GM23338 (cell line): Measurements from ENCODE around the gene GPR146. TPM values are rescaled to one million over a fixed set of nuclear protein-coding genes. Genes with fewer than 3 reads are reported as not detected.

Source experiments
- ATAC-seq: fragments of 200-7000 bp; cut with Tn5 transposase; 3 replicates; pipeline ENCODE4 v1.9.1; 2020
- DNase-seq: peaks from one replicate; pipeline ENCODE4 v3.0.0-alpha.2; 2015; ENCODE audit warnings: low spot score
- H2AFZ ChIP-seq: fragments of 200-600 bp; sonication (generic); 2 replicates; pipeline ENCODE4 v1.8.0; 2016; ENCODE audit warnings: antibody characterized with exemption, mild to moderate bottlenecking, moderate library complexity
- H3F3A ChIP-seq: fragments of 200-600 bp; sonication (generic); replicated peaks from 2 replicates; pipeline ENCODE4 v1.8.0; 2017; ENCODE audit warnings: antibody characterized with exemption, mixed run types, low read depth
- H3K27ac ChIP-seq: fragments of 200-600 bp; sonication (generic); 2 replicates; pipeline ENCODE4 v1.6.1; 2016; ENCODE audit warnings: low read depth
- H3K27me3 ChIP-seq: fragments of 200-600 bp; sonication (generic); 2 replicates; pipeline ENCODE4 v1.8.0; 2016; ENCODE audit warnings: mild to moderate bottlenecking, mixed run types, moderate library complexity; ENCODE audit not compliant: insufficient read depth
- H3K36me3 ChIP-seq: fragments of 200-600 bp; sonication (generic); 2 replicates; pipeline ENCODE4 v1.8.0; 2016; ENCODE audit warnings: mild to moderate bottlenecking; ENCODE audit not compliant: insufficient read depth
- H3K4me1 ChIP-seq: fragments of 200-600 bp; sonication (generic); 2 replicates; pipeline ENCODE4 v1.8.0; 2016; ENCODE audit warnings: mild to moderate bottlenecking, moderate library complexity; ENCODE audit not compliant: insufficient read depth
- H3K4me2 ChIP-seq: fragments of 200-600 bp; sonication (generic); 2 replicates; pipeline ENCODE4 v1.7.1; 2017; ENCODE audit warnings: mixed run types
- H3K4me3 ChIP-seq: fragments of 200-600 bp; sonication (generic); 2 replicates; pipeline ENCODE4 v1.6.1; 2016; ENCODE audit warnings: mixed run types
- H3K79me2 ChIP-seq: fragments of 200-600 bp; sonication (generic); replicated peaks from 2 replicates; pipeline ENCODE4 v1.8.0; 2017; ENCODE audit warnings: mild to moderate bottlenecking; ENCODE audit not compliant: insufficient read depth
- H3K9me2 ChIP-seq: fragments of 200-600 bp; sonication (generic); 2 replicates; pipeline ENCODE4 v1.8.0; 2017; ENCODE audit not compliant: insufficient read depth
- H4K20me1 ChIP-seq: fragments of 200-600 bp; sonication (generic); replicated peaks from 2 replicates; pipeline ENCODE4 v1.8.0; 2017; ENCODE audit warnings: mild to moderate bottlenecking; ENCODE audit not compliant: insufficient read depth
- H3K27ac Mint-ChIP-seq: 2 replicates; pipeline ENCODE4 v1.8.0; 2020; ENCODE audit warnings: inconsistent platforms, mild to moderate bottlenecking, moderate library complexity, mixed read lengths
- H3K27me3 Mint-ChIP-seq: 3 replicates; pipeline ENCODE4 v1.8.0; 2022; ENCODE audit warnings: low read depth, mild to moderate bottlenecking, moderate library complexity, mixed read lengths, inconsistent platforms; ENCODE audit not compliant: insufficient read depth, poor library complexity
- H3K36me3 Mint-ChIP-seq: 3 replicates; pipeline ENCODE4 v1.8.0; 2021; ENCODE audit warnings: low read depth, mild to moderate bottlenecking, inconsistent platforms, moderate library complexity, mixed read lengths
- H3K4me1 Mint-ChIP-seq: 3 replicates; pipeline ENCODE4 v1.8.0; 2020; ENCODE audit warnings: mild to moderate bottlenecking, inconsistent platforms, mixed read lengths
- H3K4me3 Mint-ChIP-seq: 3 replicates; pipeline ENCODE4 v1.8.0; 2021; ENCODE audit warnings: moderate library complexity, mild to moderate bottlenecking, inconsistent platforms, mixed read lengths
- H3K9me3 Mint-ChIP-seq: 3 replicates; pipeline ENCODE4 v1.8.0; 2020; ENCODE audit warnings: moderate library complexity, mild to moderate bottlenecking, inconsistent platforms, mixed read lengths
- CTCF ChIP-seq, 2 experiments: fragments of 200-600 bp in 1 of 2; sonication (generic) in 1 of 2; conservative IDR thresholded peaks; 2 replicates each; pipeline versions ENCODE4 v1.5.1 to v1.6.1; 2016 to 2017; ENCODE audit warnings: antibody characterized with exemption in 2 of 2, low read depth in 2 of 2, mild to moderate bottlenecking in 2 of 2, moderate library complexity in 1 of 2
- ETS1 ChIP-seq: IDR thresholded peaks from 2 replicates; pipeline ENCODE4 v1.6.1; 2016; ENCODE audit warnings: antibody characterized with exemption
- EZH2 ChIP-seq: fragments of 200-600 bp; sonication (generic); IDR thresholded peaks from one replicate; pipeline ENCODE4 v1.8.0; 2017; ENCODE audit warnings: antibody characterized with exemption, mild to moderate bottlenecking, low read depth; ENCODE audit not compliant: unreplicated experiment
- JUNB ChIP-seq: IDR thresholded peaks from one replicate; pipeline ENCODE4 v1.6.1; 2016; ENCODE audit warnings: antibody characterized with exemption; ENCODE audit not compliant: unreplicated experiment
- POLR2AphosphoS5 ChIP-seq: IDR thresholded peaks from 2 replicates; pipeline ENCODE4 v1.6.1; 2016; ENCODE audit warnings: antibody characterized with exemption, low read depth
- polyA plus RNA-seq: library from polyadenylated mRNA; unstranded; fragments of >200 nt; fragmentation: Nextera tagmentation; extraction: Ambion mirVana; gene quantifications from 2 replicates; pipeline ENCODE4 v1.2.1, GENCODE V29; 2016
- total RNA-seq: library from RNA; depleted of rRNA; stranded (reverse); fragments of >200 nt; shearing (Covaris generic); gene quantifications from 2 replicates; pipeline ENCODE4 v1.2.3, GENCODE V29; 2014
- TF ChIP-seq, protein P1 (sequence below): fragments of 250-450 bp; sonication (Bioruptor Pico); IDR thresholded peaks from 2 replicates; pipeline ENCODE4 v1.5.0; 2020; ENCODE audit warnings: mild to moderate bottlenecking, moderate library complexity
- TF ChIP-seq, protein P2 (sequence below): IDR thresholded peaks from one replicate; pipeline ENCODE4 v1.6.1; 2018; ENCODE audit warnings: antibody characterized with exemption; ENCODE audit not compliant: unreplicated experiment

The GPR146 gene
- total and polyA plus RNA-seq, 2 experiments from 2014 or later, result 0.28 to 0.37 TPM

DNA sequence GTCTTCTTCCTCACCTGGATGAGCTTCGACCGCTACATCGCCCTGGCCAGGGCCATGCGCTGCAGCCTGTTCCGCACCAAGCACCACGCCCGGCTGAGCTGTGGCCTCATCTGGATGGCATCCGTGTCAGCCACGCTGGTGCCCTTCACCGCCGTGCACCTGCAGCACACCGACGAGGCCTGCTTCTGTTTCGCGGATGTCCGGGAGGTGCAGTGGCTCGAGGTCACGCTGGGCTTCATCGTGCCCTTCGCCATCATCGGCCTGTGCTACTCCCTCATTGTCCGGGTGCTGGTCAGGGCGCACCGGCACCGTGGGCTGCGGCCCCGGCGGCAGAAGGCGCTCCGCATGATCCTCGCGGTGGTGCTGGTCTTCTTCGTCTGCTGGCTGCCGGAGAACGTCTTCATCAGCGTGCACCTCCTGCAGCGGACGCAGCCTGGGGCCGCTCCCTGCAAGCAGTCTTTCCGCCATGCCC is 47.9 kb downstream of the GPR146 start:
- no peak overlapping the region for H3K4me2 ChIP-seq
- no peak overlapping the region for H3K4me3 ChIP-seq
- H2AFZ ChIP-seq, result no peak overlapping the region
- Mint-ChIP-seq H3K4me3 (no peak overlapping the region), H3K36me3 (peaks cover 1% of the 10 kb centered on the region; the same call in 1 of the 3 replicates), H3K4me1 (peaks cover 17% of the 10 kb centered on the region), H3K27ac (peak overlapping the region; percentile 70; the same call in 1 of the 2 replicates), H3K9me3 (no peaks in the 10 kb centered on the region), H3K27me3 (peaks cover 8% of the 10 kb centered on the region)
- no peaks in the 10 kb centered on the region for H3K36me3 ChIP-seq
- H3K79me2 ChIP-seq, result peaks cover 19% of the 10 kb centered on the region
- H3K4me1 ChIP-seq, result peaks cover 6% of the 10 kb centered on the region; the same call in 1 of the 2 replicates
- ATAC-seq (no peak), DNase-seq (no peak)
- no peaks in the 10 kb centered on the region; the same call in 1 of the 2 replicates for H4K20me1 ChIP-seq
- no peaks in the 10 kb centered on the region for H3K27me3 ChIP-seq
- no peaks in the 10 kb centered on the region for H3F3A ChIP-seq
- H3K27ac ChIP-seq, result no peak overlapping the region
- H3K9me2 ChIP-seq, result no peaks in the 10 kb centered on the region
- TF ChIP-seq JUNB (no peak), EZH2 (no peak)
- TF ChIP-seq, protein P1, sequence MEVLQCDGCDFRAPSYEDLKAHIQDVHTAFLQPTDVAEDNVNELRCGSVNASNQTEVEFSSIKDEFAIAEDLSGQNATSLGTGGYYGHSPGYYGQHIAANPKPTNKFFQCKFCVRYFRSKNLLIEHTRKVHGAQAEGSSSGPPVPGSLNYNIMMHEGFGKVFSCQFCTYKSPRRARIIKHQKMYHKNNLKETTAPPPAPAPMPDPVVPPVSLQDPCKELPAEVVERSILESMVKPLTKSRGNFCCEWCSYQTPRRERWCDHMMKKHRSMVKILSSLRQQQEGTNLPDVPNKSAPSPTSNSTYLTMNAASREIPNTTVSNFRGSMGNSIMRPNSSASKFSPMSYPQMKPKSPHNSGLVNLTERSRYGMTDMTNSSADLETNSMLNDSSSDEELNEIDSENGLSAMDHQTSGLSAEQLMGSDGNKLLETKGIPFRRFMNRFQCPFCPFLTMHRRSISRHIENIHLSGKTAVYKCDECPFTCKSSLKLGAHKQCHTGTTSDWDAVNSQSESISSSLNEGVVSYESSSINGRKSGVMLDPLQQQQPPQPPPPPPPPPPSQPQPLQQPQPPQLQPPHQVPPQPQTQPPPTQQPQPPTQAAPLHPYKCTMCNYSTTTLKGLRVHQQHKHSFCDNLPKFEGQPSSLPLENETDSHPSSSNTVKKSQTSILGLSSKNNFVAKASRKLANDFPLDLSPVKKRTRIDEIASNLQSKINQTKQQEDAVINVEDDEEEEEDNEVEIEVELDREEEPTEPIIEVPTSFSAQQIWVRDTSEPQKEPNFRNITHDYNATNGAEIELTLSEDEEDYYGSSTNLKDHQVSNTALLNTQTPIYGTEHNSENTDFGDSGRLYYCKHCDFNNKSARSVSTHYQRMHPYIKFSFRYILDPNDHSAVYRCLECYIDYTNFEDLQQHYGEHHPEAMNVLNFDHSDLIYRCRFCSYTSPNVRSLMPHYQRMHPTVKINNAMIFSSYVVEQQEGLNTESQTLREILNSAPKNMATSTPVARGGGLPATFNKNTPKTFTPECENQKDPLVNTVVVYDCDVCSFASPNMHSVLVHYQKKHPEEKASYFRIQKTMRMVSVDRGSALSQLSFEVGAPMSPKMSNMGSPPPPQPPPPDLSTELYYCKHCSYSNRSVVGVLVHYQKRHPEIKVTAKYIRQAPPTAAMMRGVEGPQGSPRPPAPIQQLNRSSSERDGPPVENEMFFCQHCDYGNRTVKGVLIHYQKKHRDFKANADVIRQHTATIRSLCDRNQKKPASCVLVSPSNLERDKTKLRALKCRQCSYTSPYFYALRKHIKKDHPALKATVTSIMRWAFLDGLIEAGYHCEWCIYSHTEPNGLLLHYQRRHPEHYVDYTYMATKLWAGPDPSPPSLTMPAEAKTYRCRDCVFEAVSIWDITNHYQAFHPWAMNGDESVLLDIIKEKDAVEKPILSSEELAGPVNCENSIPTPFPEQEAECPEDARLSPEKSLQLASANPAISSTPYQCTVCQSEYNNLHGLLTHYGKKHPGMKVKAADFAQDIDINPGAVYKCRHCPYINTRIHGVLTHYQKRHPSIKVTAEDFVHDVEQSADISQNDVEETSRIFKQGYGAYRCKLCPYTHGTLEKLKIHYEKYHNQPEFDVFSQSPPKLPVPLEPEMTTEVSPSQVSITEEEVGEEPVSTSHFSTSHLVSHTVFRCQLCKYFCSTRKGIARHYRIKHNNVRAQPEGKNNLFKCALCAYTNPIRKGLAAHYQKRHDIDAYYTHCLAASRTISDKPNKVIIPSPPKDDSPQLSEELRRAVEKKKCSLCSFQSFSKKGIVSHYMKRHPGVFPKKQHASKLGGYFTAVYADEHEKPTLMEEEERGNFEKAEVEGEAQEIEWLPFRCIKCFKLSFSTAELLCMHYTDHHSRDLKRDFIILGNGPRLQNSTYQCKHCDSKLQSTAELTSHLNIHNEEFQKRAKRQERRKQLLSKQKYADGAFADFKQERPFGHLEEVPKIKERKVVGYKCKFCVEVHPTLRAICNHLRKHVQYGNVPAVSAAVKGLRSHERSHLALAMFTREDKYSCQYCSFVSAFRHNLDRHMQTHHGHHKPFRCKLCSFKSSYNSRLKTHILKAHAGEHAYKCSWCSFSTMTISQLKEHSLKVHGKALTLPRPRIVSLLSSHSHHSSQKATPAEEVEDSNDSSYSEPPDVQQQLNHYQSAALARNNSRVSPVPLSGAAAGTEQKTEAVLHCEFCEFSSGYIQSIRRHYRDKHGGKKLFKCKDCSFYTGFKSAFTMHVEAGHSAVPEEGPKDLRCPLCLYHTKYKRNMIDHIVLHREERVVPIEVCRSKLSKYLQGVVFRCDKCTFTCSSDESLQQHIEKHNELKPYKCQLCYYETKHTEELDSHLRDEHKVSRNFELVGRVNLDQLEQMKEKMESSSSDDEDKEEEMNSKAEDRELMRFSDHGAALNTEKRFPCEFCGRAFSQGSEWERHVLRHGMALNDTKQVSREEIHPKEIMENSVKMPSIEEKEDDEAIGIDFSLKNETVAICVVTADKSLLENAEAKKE, result no peak

DNA sequence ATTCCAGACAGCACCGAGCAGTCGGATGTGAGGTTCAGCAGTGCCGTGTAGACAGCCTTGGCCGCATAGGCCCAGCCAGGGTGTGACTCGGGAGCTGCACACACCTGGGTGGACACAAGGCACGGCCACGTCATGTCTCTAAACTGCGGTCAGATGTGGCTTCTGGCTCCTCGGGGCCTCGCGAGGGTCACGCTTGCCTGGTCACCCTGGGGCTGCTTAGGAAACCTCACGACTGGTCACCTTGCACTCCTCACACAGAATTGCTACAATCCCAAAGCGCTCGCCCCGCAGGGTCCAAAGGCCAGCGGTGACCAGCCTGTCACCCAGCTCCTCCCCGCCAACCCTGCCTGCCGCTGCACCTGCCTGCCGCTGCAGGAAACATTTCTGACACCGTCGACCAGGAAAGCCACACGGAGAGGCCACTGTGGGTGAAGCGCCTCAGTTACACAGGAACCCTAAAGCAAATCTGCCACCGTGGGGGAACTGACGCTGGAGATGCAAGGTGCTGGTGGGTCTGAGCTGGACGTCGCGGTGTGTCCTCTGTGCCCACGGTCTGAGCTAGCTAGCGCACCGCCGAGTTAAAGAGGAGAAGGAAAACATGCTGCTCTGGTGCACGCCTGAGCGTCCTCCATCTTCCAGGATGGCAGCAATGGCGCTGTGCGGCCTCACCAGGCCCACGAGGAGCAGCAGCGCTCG is 48.6 kb downstream of the GPR146 start:
- no peaks in the 10 kb centered on the region for H3K27me3 ChIP-seq
- Mint-ChIP-seq H3K4me1 (peaks cover 10% of the 10 kb centered on the region), H3K4me3 (no peak overlapping the region), H3K36me3 (peaks cover 9% of the 10 kb centered on the region), H3K27me3 (peaks cover 8% of the 10 kb centered on the region), H3K27ac (peak overlapping the region; percentile 70; the same call in 1 of the 2 replicates), H3K9me3 (no peaks in the 10 kb centered on the region; the same call in 2 of the 3 replicates)
- no peaks in the 10 kb centered on the region for H3K4me1 ChIP-seq
- no peaks in the 10 kb centered on the region for H3F3A ChIP-seq
- DNase-seq, result no peak
- no peak overlapping the region for H3K4me3 ChIP-seq
- H3K36me3 ChIP-seq, result no peaks in the 10 kb centered on the region
- no peaks in the 10 kb centered on the region; the same call in 1 of the 2 replicates for H4K20me1 ChIP-seq
- no peak overlapping the region for H3K27ac ChIP-seq
- H3K9me2 ChIP-seq, result no peaks in the 10 kb centered on the region
- no peak overlapping the region for H2AFZ ChIP-seq
- no peak for ATAC-seq
- no peak overlapping the region for H3K4me2 ChIP-seq
- peaks cover 21% of the 10 kb centered on the region for H3K79me2 ChIP-seq
- TF ChIP-seq, protein P2, sequence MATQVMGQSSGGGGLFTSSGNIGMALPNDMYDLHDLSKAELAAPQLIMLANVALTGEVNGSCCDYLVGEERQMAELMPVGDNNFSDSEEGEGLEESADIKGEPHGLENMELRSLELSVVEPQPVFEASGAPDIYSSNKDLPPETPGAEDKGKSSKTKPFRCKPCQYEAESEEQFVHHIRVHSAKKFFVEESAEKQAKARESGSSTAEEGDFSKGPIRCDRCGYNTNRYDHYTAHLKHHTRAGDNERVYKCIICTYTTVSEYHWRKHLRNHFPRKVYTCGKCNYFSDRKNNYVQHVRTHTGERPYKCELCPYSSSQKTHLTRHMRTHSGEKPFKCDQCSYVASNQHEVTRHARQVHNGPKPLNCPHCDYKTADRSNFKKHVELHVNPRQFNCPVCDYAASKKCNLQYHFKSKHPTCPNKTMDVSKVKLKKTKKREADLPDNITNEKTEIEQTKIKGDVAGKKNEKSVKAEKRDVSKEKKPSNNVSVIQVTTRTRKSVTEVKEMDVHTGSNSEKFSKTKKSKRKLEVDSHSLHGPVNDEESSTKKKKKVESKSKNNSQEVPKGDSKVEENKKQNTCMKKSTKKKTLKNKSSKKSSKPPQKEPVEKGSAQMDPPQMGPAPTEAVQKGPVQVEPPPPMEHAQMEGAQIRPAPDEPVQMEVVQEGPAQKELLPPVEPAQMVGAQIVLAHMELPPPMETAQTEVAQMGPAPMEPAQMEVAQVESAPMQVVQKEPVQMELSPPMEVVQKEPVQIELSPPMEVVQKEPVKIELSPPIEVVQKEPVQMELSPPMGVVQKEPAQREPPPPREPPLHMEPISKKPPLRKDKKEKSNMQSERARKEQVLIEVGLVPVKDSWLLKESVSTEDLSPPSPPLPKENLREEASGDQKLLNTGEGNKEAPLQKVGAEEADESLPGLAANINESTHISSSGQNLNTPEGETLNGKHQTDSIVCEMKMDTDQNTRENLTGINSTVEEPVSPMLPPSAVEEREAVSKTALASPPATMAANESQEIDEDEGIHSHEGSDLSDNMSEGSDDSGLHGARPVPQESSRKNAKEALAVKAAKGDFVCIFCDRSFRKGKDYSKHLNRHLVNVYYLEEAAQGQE, result no peak
- no peak for TF ChIP-seq ETS1
- no peak for TF ChIP-seq JUNB
- TF ChIP-seq CTCF (conservative IDR thresholded peaks at IDR 0.05; ENCODE audit: low read depth in 2 of 2), result no peak
- TF ChIP-seq POLR2AphosphoS5, result no peak
